DND-41 (cell line): Measurements from ENCODE around the gene ZNF576.
"Not testable (repeated sequence)": the region's sequence is repeated elsewhere in the genome, so short reads cannot be mapped to it uniquely, and the experiment has no call there.

Experiments
- ATAC-seq: fragments of 200-7000 bp; cut with Tn5 transposase; 3 replicates; pipeline ENCODE4 v1.9.1; 2021; ENCODE audit warnings: low read depth; ENCODE audit not compliant: insufficient read depth
- DNase-seq: peaks from one replicate; pipeline ENCODE4 v3.0.0-alpha.2; 2020
- H2AFZ ChIP-seq: 2 replicates; pipeline ENCODE4 v1.6.0; 2012; ENCODE audit warnings: low read depth, low read length
- H3K27ac ChIP-seq: 2 replicates; pipeline ENCODE4 v1.5.1; 2012; ENCODE audit warnings: low read length, inconsistent platforms
- H3K27me3 ChIP-seq: fragments of 200-600 bp; sonication (generic); 2 replicates; pipeline ENCODE4 v1.6.0; 2012; ENCODE audit warnings: low read length, mild to moderate bottlenecking, inconsistent platforms; ENCODE audit not compliant: insufficient read depth, poor library complexity
- H3K36me3 ChIP-seq: 2 replicates; pipeline ENCODE4 v1.5.1; 2012; ENCODE audit warnings: low read length, inconsistent platforms; ENCODE audit not compliant: insufficient read depth
- H3K4me1 ChIP-seq: 2 replicates; pipeline ENCODE4 v1.5.1; 2012; ENCODE audit warnings: mild to moderate bottlenecking, low read length; ENCODE audit not compliant: insufficient read depth
- H3K4me2 ChIP-seq: 2 replicates; pipeline ENCODE4 v1.6.0; 2012; ENCODE audit warnings: mild to moderate bottlenecking, moderate library complexity, low read length, inconsistent platforms; ENCODE audit not compliant: insufficient read depth
- H3K4me3 ChIP-seq, 2 experiments: fragments of 200-600 bp in 1 of 2; shearing (Covaris generic) in 1 of 2; 2 replicates each; pipeline ENCODE4 v1.5.1; 2012 to 2016; ENCODE audit warnings: inconsistent platforms in 2 of 2, low read length in 2 of 2, mild to moderate bottlenecking in 2 of 2, low read depth in 1 of 2, moderate library complexity in 1 of 2
- H3K79me2 ChIP-seq: 2 replicates; pipeline ENCODE4 v1.6.0; 2012; ENCODE audit warnings: low read length, inconsistent platforms; ENCODE audit not compliant: insufficient read depth
- H3K9ac ChIP-seq: 2 replicates; pipeline ENCODE4 v1.6.0; 2012; ENCODE audit warnings: low read depth, mild to moderate bottlenecking, inconsistent platforms, low read length, moderate library complexity
- H3K9me3 ChIP-seq: 2 replicates; pipeline ENCODE4 v1.5.1; 2012; ENCODE audit warnings: low read length, moderate library complexity, mild to moderate bottlenecking, inconsistent platforms; ENCODE audit not compliant: insufficient read depth, severe bottlenecking
- H4K20me1 ChIP-seq: 2 replicates; pipeline ENCODE4 v1.6.0; 2012; ENCODE audit warnings: low read length; ENCODE audit not compliant: insufficient read depth
- CTCF ChIP-seq: IDR thresholded peaks from 2 replicates; pipeline ENCODE4 v1.5.1; 2012; ENCODE audit warnings: borderline replicate concordance, low read length, moderate library complexity, mild to moderate bottlenecking; ENCODE audit not compliant: poor library complexity, severe bottlenecking; ENCODE audit errors: extremely low read depth
- EZH2 ChIP-seq: IDR thresholded peaks from 3 replicates; pipeline ENCODE4 v1.6.1; 2012; ENCODE audit warnings: borderline replicate concordance, low read depth, mild to moderate bottlenecking, moderate library complexity, low read length, inconsistent platforms; ENCODE audit not compliant: severe bottlenecking

The ZNF576 gene

GRCh38 chr19:43584484-43584883 lies 11.9 kb upstream of the ZNF576 start:
- no peak overlapping the region for H3K9ac ChIP-seq
- 0 out of 2 replicates have a peak overlapping the region, but pooled peaks have one; percentile 2 for H3K27ac ChIP-seq
- TF ChIP-seq CTCF (no peak), EZH2 (no peak)
- no peaks in the 10 kb centered on the region for H3K9me3 ChIP-seq
- H3K27me3 ChIP-seq: no peaks in the 10 kb centered on the region
- no peak overlapping the region for H3K4me3 ChIP-seq
- H3K4me1 ChIP-seq: peaks cover 27% of the 10 kb centered on the region
- DNase-seq (no peak), ATAC-seq (no peak)
- H4K20me1 ChIP-seq: no peaks in the 10 kb centered on the region
- H3K4me2 ChIP-seq: no peak overlapping the region
- peak overlapping the region; percentile 19; the same call in 1 of the 2 replicates for H2AFZ ChIP-seq
- H3K79me2 ChIP-seq: peaks cover 7% of the 10 kb centered on the region; the same call in 1 of the 2 replicates
- peaks cover 9% of the 10 kb centered on the region; the same call in 1 of the 2 replicates for H3K36me3 ChIP-seq

- Histone ChIP-seq H3K9me3 (no peaks in the 10 kb centered on the region), H3K36me3 (peaks cover 11% of the 10 kb centered on the region; the same call in 1 of the 2 replicates), H3K27me3 (no peaks in the 10 kb centered on the region), H3K4me1 (peaks cover 11% of the 10 kb centered on the region), H3K9ac (no peak overlapping the region), H3K27ac (no peak overlapping the region), H3K4me3 (no peak overlapping the region), H3K79me2 (no peaks in the 10 kb centered on the region), H3K4me2 (no peak overlapping the region), H2AFZ (no peak overlapping the region), H4K20me1 (0 out of 2 replicates have a peak, but pooled peaks cover 12% of the 10 kb centered on the region)
- no peak for ATAC-seq
- no peak for DNase-seq
- no peak for TF ChIP-seq CTCF
- no peak for TF ChIP-seq EZH2
These were observed 10.0 kb upstream of the ZNF576 start for GRCh38 chr19:43586346-43586745.

GRCh38 chr19:43587029-43587428 lies 9.4 kb upstream of the ZNF576 start:
- DNase-seq, ATAC-seq: not testable (repeated sequence)
- H3K36me3 ChIP-seq: peaks cover 14% of the 10 kb centered on the region

GRCh38 chr19:43589277-43589676 lies 7.1 kb upstream of the ZNF576 start:
- peaks cover 36% of the 10 kb centered on the region for H3K36me3 ChIP-seq

More at GRCh38 chr19:43587029-43587428, 9.4 kb upstream of the ZNF576 start:
- H3K9ac ChIP-seq, H3K4me3 ChIP-seq, H3K9me3 ChIP-seq, H3K27ac ChIP-seq, H3K27me3 ChIP-seq, H3K4me2 ChIP-seq, H2AFZ ChIP-seq, H3K79me2 ChIP-seq, H3K4me1 ChIP-seq: not testable (repeated sequence)
- H4K20me1 ChIP-seq: 0 out of 2 replicates have a peak, but pooled peaks cover 13% of the 10 kb centered on the region

More at GRCh38 chr19:43589277-43589676, 7.1 kb upstream of the ZNF576 start:
- no peaks in the 10 kb centered on the region for H3K9me3 ChIP-seq
- no peak overlapping the region for H3K27ac ChIP-seq
- no peak overlapping the region for H3K4me3 ChIP-seq
- no peak for DNase-seq
- no peaks in the 10 kb centered on the region for H3K27me3 ChIP-seq
- no peak overlapping the region for H3K4me2 ChIP-seq
- no peak for ATAC-seq
- H4K20me1 ChIP-seq: peaks cover 20% of the 10 kb centered on the region; the same call in 1 of the 2 replicates
- no peak overlapping the region for H2AFZ ChIP-seq
- H3K79me2 ChIP-seq: peaks cover 12% of the 10 kb centered on the region; the same call in 1 of the 2 replicates
- peaks cover 11% of the 10 kb centered on the region for H3K4me1 ChIP-seq
- TF ChIP-seq CTCF (no peak), EZH2 (no peak)
- no peak overlapping the region for H3K9ac ChIP-seq
